Astrocyte of the spinal cord (primary cell): Measurements from ENCODE around the gene SLC20A1.

ENCODE experiments used
- DNase-seq: peaks from one replicate; pipeline ENCODE4 v3.0.0; 2011; ENCODE audit warnings: low read depth, low spot score
- H3K4me3 ChIP-seq: 2 replicates; pipeline ENCODE4 v1.5.1; 2011; ENCODE audit warnings: low read depth, mild to moderate bottlenecking, low read length, moderate library complexity
- in situ Hi-C: cut with HindIII; loops from 2 replicates; pipeline ENCODE4 v1.10.0; 2017; ENCODE audit warnings: low sequenced_read_pairs
- TF ChIP-seq, protein P1 (sequence below): IDR thresholded peaks from 2 replicates; pipeline ENCODE4 v1.5.1; 2012; ENCODE audit warnings: low read depth, mild to moderate bottlenecking, low read length, inconsistent platforms

The SLC20A1 gene

DNA sequence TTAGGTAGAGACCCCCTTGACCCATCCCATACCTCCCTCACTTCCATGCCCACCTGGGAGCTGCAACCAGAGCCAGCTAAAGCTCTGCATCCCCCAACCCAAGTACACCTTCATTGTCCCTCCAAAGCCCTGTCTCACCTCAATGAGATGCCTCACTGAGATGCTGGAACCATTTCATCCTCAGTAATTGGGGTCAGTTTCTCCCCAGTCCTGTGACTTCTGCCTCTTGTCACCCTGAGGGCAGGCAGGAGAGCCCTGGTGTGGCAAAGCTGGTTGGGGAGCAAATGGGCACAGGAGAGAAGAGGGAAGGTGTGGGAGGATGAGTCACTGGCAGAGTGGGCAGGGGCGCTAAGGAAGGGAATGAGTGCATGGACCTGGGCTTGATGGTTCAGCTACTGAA lies 47.2 kb downstream of the SLC20A1 start:
- peak; percentile 13 for DNase-seq
- TF ChIP-seq, protein P1, sequence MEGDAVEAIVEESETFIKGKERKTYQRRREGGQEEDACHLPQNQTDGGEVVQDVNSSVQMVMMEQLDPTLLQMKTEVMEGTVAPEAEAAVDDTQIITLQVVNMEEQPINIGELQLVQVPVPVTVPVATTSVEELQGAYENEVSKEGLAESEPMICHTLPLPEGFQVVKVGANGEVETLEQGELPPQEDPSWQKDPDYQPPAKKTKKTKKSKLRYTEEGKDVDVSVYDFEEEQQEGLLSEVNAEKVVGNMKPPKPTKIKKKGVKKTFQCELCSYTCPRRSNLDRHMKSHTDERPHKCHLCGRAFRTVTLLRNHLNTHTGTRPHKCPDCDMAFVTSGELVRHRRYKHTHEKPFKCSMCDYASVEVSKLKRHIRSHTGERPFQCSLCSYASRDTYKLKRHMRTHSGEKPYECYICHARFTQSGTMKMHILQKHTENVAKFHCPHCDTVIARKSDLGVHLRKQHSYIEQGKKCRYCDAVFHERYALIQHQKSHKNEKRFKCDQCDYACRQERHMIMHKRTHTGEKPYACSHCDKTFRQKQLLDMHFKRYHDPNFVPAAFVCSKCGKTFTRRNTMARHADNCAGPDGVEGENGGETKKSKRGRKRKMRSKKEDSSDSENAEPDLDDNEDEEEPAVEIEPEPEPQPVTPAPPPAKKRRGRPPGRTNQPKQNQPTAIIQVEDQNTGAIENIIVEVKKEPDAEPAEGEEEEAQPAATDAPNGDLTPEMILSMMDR: no peak
- no peak overlapping the region for H3K4me3 ChIP-seq
- in situ Hi-C loops: no loop called here

GRCh38 chr2:112693596-112693995 lies 47.9 kb downstream of the SLC20A1 start:
- no peak overlapping the region for H3K4me3 ChIP-seq
- TF ChIP-seq, protein P1: no peak
- in situ Hi-C loops: no loop called here
- no peak for DNase-seq

GRCh38 chr2:112694182-112694581 lies 48.4 kb downstream of the SLC20A1 start:
- TF ChIP-seq, protein P1: no peak
- H3K4me3 ChIP-seq: no peak overlapping the region
- in situ Hi-C loops: no loop called here
- no peak for DNase-seq

DNA sequence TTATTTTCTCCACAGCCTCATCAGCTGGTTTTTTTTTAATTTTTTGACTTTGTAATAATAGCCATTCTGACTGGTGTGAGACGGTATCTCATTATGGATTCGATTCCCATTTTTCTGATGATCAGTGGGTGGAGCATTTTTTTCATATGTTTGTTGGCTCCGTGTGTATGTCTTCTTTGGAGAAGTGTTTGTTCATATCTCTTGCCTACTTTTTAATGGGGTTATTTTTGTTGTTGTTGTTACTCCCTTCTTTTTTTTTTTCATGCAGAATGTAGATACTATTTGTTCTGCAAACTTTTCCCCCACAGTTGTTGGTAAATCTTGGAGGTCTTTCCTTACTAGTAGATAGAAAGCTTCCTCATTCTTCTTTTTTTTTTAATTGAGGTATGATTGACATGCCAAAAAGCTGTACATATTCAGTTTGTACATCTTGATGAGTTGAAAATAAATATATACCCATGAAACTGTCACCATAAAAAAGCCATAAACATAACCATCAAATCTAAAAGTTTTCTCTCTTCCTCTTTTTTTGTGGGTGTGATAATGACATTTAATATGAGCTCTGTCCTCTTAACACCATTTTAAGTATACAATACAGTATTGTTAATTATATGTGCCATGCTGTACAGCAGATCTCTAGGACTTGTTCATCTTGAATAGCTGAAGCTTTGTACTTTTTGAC lies 53.2 kb downstream of the SLC20A1 start:
- no peak overlapping the region for H3K4me3 ChIP-seq
- TF ChIP-seq, protein P1: no peak
- in situ Hi-C loops: no loop called here
- DNase-seq: no peak

GRCh38 chr2:112699984-112700667 lies 54.4 kb downstream of the SLC20A1 start:
- no peak for DNase-seq

DNA sequence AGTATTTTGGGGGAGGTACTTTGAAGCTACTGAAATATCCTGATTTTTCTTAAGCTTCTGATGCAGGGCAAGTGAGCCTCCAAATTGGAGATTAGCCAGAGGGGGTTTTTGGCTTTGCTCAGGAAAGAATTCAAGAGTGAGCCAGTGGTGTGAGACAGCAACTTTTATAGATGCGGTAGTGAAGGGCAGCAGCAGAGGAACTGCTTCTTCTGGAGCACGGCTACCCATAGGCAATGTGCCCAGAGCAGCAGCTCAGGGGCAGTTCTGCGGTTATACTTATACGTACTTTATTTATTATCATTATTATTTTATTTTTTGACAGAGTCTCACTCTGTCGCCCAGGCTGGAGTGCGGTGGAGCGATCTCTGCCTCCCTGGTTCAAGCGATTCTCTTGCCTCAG lies 55.3 kb downstream of the SLC20A1 start:
- DNase-seq: no peak
- TF ChIP-seq, protein P1: no peak
- in situ Hi-C loops: no loop called here

More at GRCh38 chr2:112699984-112700667, 54.4 kb downstream of the SLC20A1 start:
- H3K4me3 ChIP-seq: no peak overlapping the region
- in situ Hi-C loops: no loop called here
- TF ChIP-seq, protein P1: no peak

More for the DNA sequence above, 55.3 kb downstream of the SLC20A1 start:
- H3K4me3 ChIP-seq: no peak overlapping the region
